ENCODE data around the gene MAGI2.
A peak's percentile ranks its signal among the peaks of the same experiment; 100 is the strongest.

Gene MAGI2

GRCh38 chr7:78043159-78043558 lies 1410.3 kb downstream of the MAGI2 start:
- H3K4me1 ChIP-seq (ENCODE audit: control insufficient read depth, insufficient read depth, low read length) = no peaks in the 10 kb centered on the region
- no peak overlapping the region for H3K4me3 ChIP-seq (ENCODE audit: low read length in 2 of 2)
- no peak overlapping the region for H3K27ac ChIP-seq (ENCODE audit: low read length)
- no peaks in the 10 kb centered on the region for H3K36me3 ChIP-seq (ENCODE audit: control insufficient read depth in 2 of 2, insufficient read depth in 2 of 2, low read length in 2 of 2)
- H3K9me3 ChIP-seq (ENCODE audit: control insufficient read depth in 2 of 2, low read length in 2 of 2) = no peaks in the 10 kb centered on the region
- H3K27me3 ChIP-seq (ENCODE audit: control insufficient read depth in 1 of 2, insufficient read depth in 2 of 2, low read length in 2 of 2) = no peaks in the 10 kb centered on the region
- no peak overlapping the region for H3K9ac ChIP-seq (ENCODE audit: low read length in 2 of 2)

- Histone ChIP-seq H3K4me3 (ENCODE audit: low read length in 2 of 2) (no peak overlapping the region), H3K9me3 (ENCODE audit: control insufficient read depth in 2 of 2, low read length in 2 of 2) (no peaks in the 10 kb centered on the region), H3K36me3 (ENCODE audit: control insufficient read depth in 2 of 2, insufficient read depth in 2 of 2, low read length in 2 of 2) (no peaks in the 10 kb centered on the region), H3K27me3 (ENCODE audit: control insufficient read depth in 1 of 2, insufficient read depth in 2 of 2, low read length in 2 of 2) (no peaks in the 10 kb centered on the region), H3K9ac (ENCODE audit: low read length in 2 of 2) (no peak overlapping the region), H3K27ac (ENCODE audit: low read length) (no peak overlapping the region), H3K4me1 (ENCODE audit: control insufficient read depth, insufficient read depth, low read length) (no peaks in the 10 kb centered on the region)
Observed at GRCh38 chr7:78041423-78041822, 1412.0 kb downstream of the MAGI2 start.

GRCh38 chr7:78039790-78040776 lies 1413.4 kb downstream of the MAGI2 start:
- Histone ChIP-seq H3K36me3 (ENCODE audit: control insufficient read depth in 2 of 2, insufficient read depth in 2 of 2, low read length in 2 of 2) (no peaks in the 10 kb centered on the region), H3K4me3 (ENCODE audit: low read length in 2 of 2) (no peak overlapping the region), H3K9me3 (ENCODE audit: control insufficient read depth in 2 of 2, low read length in 2 of 2) (no peaks in the 10 kb centered on the region), H3K4me1 (ENCODE audit: control insufficient read depth, insufficient read depth, low read length) (no peaks in the 10 kb centered on the region), H3K27me3 (ENCODE audit: control insufficient read depth in 1 of 2, insufficient read depth in 2 of 2, low read length in 2 of 2) (no peaks in the 10 kb centered on the region), H3K27ac (ENCODE audit: low read length) (no peak overlapping the region), H3K9ac (ENCODE audit: low read length in 2 of 2) (no peak overlapping the region)

- H3K36me3 ChIP-seq (ENCODE audit: control insufficient read depth in 2 of 2, insufficient read depth in 2 of 2, low read length in 2 of 2) = no peaks in the 10 kb centered on the region
- no peak overlapping the region for H3K9ac ChIP-seq (ENCODE audit: low read length in 2 of 2)
- H3K27ac ChIP-seq (ENCODE audit: low read length) = no peak overlapping the region
- H3K4me1 ChIP-seq (ENCODE audit: control insufficient read depth, insufficient read depth, low read length) = no peaks in the 10 kb centered on the region
- no peak overlapping the region for H3K4me3 ChIP-seq (ENCODE audit: low read length in 2 of 2)
- H3K9me3 ChIP-seq (ENCODE audit: control insufficient read depth in 2 of 2, low read length in 2 of 2) = no peaks in the 10 kb centered on the region
- no peaks in the 10 kb centered on the region for H3K27me3 ChIP-seq (ENCODE audit: control insufficient read depth in 1 of 2, insufficient read depth in 2 of 2, low read length in 2 of 2)
Observed at GRCh38 chr7:78038465-78039080, 1414.9 kb downstream of the MAGI2 start.

GRCh38 chr7:78037603-78038002 lies 1415.9 kb downstream of the MAGI2 start:
- Histone ChIP-seq H3K27me3 (ENCODE audit: control insufficient read depth in 1 of 2, insufficient read depth in 2 of 2, low read length in 2 of 2) (no peaks in the 10 kb centered on the region), H3K4me3 (ENCODE audit: low read length in 2 of 2) (no peak overlapping the region), H3K27ac (ENCODE audit: low read length) (no peak overlapping the region), H3K9me3 (ENCODE audit: control insufficient read depth in 2 of 2, low read length in 2 of 2) (no peaks in the 10 kb centered on the region), H3K36me3 (ENCODE audit: control insufficient read depth in 2 of 2, insufficient read depth in 2 of 2, low read length in 2 of 2) (no peaks in the 10 kb centered on the region), H3K4me1 (ENCODE audit: control insufficient read depth, insufficient read depth, low read length) (no peaks in the 10 kb centered on the region), H3K9ac (ENCODE audit: low read length in 2 of 2) (no peak overlapping the region)

GRCh38 chr7:78033410-78033809 lies 1420.1 kb downstream of the MAGI2 start:
- Histone ChIP-seq H3K9ac (ENCODE audit: low read length in 2 of 2) (no peak overlapping the region), H3K27ac (ENCODE audit: low read length) (no peak overlapping the region), H3K36me3 (ENCODE audit: control insufficient read depth in 2 of 2, insufficient read depth in 2 of 2, low read length in 2 of 2) (no peaks in the 10 kb centered on the region), H3K4me1 (ENCODE audit: control insufficient read depth, insufficient read depth, low read length) (no peaks in the 10 kb centered on the region), H3K9me3 (ENCODE audit: control insufficient read depth in 2 of 2, low read length in 2 of 2) (no peaks in the 10 kb centered on the region), H3K4me3 (ENCODE audit: low read length in 2 of 2) (no peak overlapping the region), H3K27me3 (ENCODE audit: control insufficient read depth in 1 of 2, insufficient read depth in 2 of 2, low read length in 2 of 2) (no peaks in the 10 kb centered on the region)

GRCh38 chr7:78026492-78026891 lies 1427.0 kb downstream of the MAGI2 start:
- H3K9ac ChIP-seq (ENCODE audit: low read length in 2 of 2) = no peak overlapping the region
- no peaks in the 10 kb centered on the region for H3K4me1 ChIP-seq (ENCODE audit: control insufficient read depth, insufficient read depth, low read length)
- no peaks in the 10 kb centered on the region for H3K36me3 ChIP-seq (ENCODE audit: control insufficient read depth in 2 of 2, insufficient read depth in 2 of 2, low read length in 2 of 2)
- H3K27ac ChIP-seq (ENCODE audit: low read length) = no peak overlapping the region
- H3K27me3 ChIP-seq (ENCODE audit: control insufficient read depth in 1 of 2, insufficient read depth in 2 of 2, low read length in 2 of 2) = no peaks in the 10 kb centered on the region
- no peaks in the 10 kb centered on the region for H3K9me3 ChIP-seq (ENCODE audit: control insufficient read depth in 2 of 2, low read length in 2 of 2)
- no peak overlapping the region for H3K4me3 ChIP-seq (ENCODE audit: low read length in 2 of 2)

- Histone ChIP-seq H3K27me3 (ENCODE audit: control insufficient read depth in 1 of 2, insufficient read depth in 2 of 2, low read length in 2 of 2) (no peaks in the 10 kb centered on the region), H3K9me3 (ENCODE audit: control insufficient read depth in 2 of 2, low read length in 2 of 2) (no peaks in the 10 kb centered on the region), H3K27ac (ENCODE audit: low read length) (no peak overlapping the region), H3K4me1 (ENCODE audit: control insufficient read depth, insufficient read depth, low read length) (peaks cover 3% of the 10 kb centered on the region), H3K4me3 (ENCODE audit: low read length in 2 of 2) (no peak overlapping the region), H3K36me3 (ENCODE audit: control insufficient read depth in 2 of 2, insufficient read depth in 2 of 2, low read length in 2 of 2) (no peaks in the 10 kb centered on the region), H3K9ac (ENCODE audit: low read length in 2 of 2) (no peak overlapping the region)
Observed at GRCh38 chr7:78024591-78024990, 1428.9 kb downstream of the MAGI2 start.

- Histone ChIP-seq H3K9ac (ENCODE audit: low read length in 2 of 2) (no peak overlapping the region), H3K9me3 (ENCODE audit: control insufficient read depth in 2 of 2, low read length in 2 of 2) (no peaks in the 10 kb centered on the region), H3K4me3 (ENCODE audit: low read length in 2 of 2) (no peak overlapping the region), H3K4me1 (ENCODE audit: control insufficient read depth, insufficient read depth, low read length) (peaks cover 3% of the 10 kb centered on the region), H3K27ac (ENCODE audit: low read length) (no peak overlapping the region), H3K36me3 (ENCODE audit: control insufficient read depth in 2 of 2, insufficient read depth in 2 of 2, low read length in 2 of 2) (no peaks in the 10 kb centered on the region), H3K27me3 (ENCODE audit: control insufficient read depth in 1 of 2, insufficient read depth in 2 of 2, low read length in 2 of 2) (no peaks in the 10 kb centered on the region)
Observed at GRCh38 chr7:78023191-78023590, 1430.3 kb downstream of the MAGI2 start.

GRCh38 chr7:78022165-78022564 lies 1431.3 kb downstream of the MAGI2 start:
- Histone ChIP-seq H3K36me3 (ENCODE audit: control insufficient read depth in 2 of 2, insufficient read depth in 2 of 2, low read length in 2 of 2) (no peaks in the 10 kb centered on the region), H3K9ac (ENCODE audit: low read length in 2 of 2) (no peak overlapping the region), H3K9me3 (ENCODE audit: control insufficient read depth in 2 of 2, low read length in 2 of 2) (no peaks in the 10 kb centered on the region), H3K4me1 (ENCODE audit: control insufficient read depth, insufficient read depth, low read length) (peaks cover 3% of the 10 kb centered on the region), H3K4me3 (ENCODE audit: low read length in 2 of 2) (no peak overlapping the region), H3K27ac (ENCODE audit: low read length) (no peak overlapping the region), H3K27me3 (ENCODE audit: control insufficient read depth in 1 of 2, insufficient read depth in 2 of 2, low read length in 2 of 2) (no peaks in the 10 kb centered on the region)

GRCh38 chr7:78020874-78021249 lies 1432.6 kb downstream of the MAGI2 start:
- Histone ChIP-seq H3K9me3 (ENCODE audit: control insufficient read depth in 2 of 2, low read length in 2 of 2) (no peaks in the 10 kb centered on the region), H3K27ac (ENCODE audit: low read length) (peak overlapping the region; percentile 94), H3K27me3 (ENCODE audit: control insufficient read depth in 1 of 2, insufficient read depth in 2 of 2, low read length in 2 of 2) (no peaks in the 10 kb centered on the region), H3K4me1 (ENCODE audit: control insufficient read depth, insufficient read depth, low read length) (peaks cover 3% of the 10 kb centered on the region), H3K36me3 (ENCODE audit: control insufficient read depth in 2 of 2, insufficient read depth in 2 of 2, low read length in 2 of 2) (no peaks in the 10 kb centered on the region), H3K4me3 (ENCODE audit: low read length in 2 of 2) (no peak overlapping the region), H3K9ac (ENCODE audit: low read length in 2 of 2) (no peak overlapping the region)
